NCI-H187 (cell line): ENCODE data around the gene MPP3.

ENCODE experiments used
- DNase-seq, 2 experiments: peaks; one replicate each; lab custom pipeline; 2025; lab: John Stamatoyannopoulos, UW

Gene MPP3

GRCh38 chr17:43861960-43862359, 29.0 kb upstream of the MPP3 start:
- no peak for DNase-seq

GRCh38 chr17:43860927-43861622, 28.1 kb upstream of the MPP3 start:
- DNase-seq, result no peak

GRCh38 chr17:43860077-43860725, 27.3 kb upstream of the MPP3 start:
- DNase-seq, result no peak

- no peak for DNase-seq
These were observed 25.1 kb upstream of the MPP3 start for GRCh38 chr17:43857957-43858600.

- no peak for DNase-seq
These were observed 24.2 kb upstream of the MPP3 start for GRCh38 chr17:43857141-43857540.

- DNase-seq, result no peak
These were observed 23.2 kb upstream of the MPP3 start for GRCh38 chr17:43856141-43856540.

- DNase-seq, result no peak
These were observed 22.1 kb upstream of the MPP3 start for GRCh38 chr17:43855061-43855460.

GRCh38 chr17:43854498-43854897, 21.6 kb upstream of the MPP3 start:
- DNase-seq, result no peak

GRCh38 chr17:43853546-43853945, 20.6 kb upstream of the MPP3 start:
- no peak for DNase-seq

- no peak for DNase-seq
These were observed 19.6 kb upstream of the MPP3 start for GRCh38 chr17:43852571-43852970.

GRCh38 chr17:43849116-43849515, 16.2 kb upstream of the MPP3 start:
- no peak for DNase-seq

- no peak for DNase-seq
These were observed 15.7 kb upstream of the MPP3 start for GRCh38 chr17:43848601-43849000.

- no peak for DNase-seq
These were observed 14.0 kb upstream of the MPP3 start, which contains the start of gene CD300LG for GRCh38 chr17:43846963-43847371. TSS of gene CD300LG (plus strand) at chr17:43847176. CDS start at chr17:43847217, 41 bp downstream.

GRCh38 chr17:43846221-43846712, 13.3 kb upstream of the MPP3 start:
- DNase-seq, result peak; percentile 22 to 51

GRCh38 chr17:43845766-43846165, 12.8 kb upstream of the MPP3 start:
- DNase-seq, result no peak

GRCh38 chr17:43844241-43844640, 11.3 kb upstream of the MPP3 start:
- no peak for DNase-seq

- no peak for DNase-seq
These were observed 10.0 kb upstream of the MPP3 start for GRCh38 chr17:43842975-43843325.

- DNase-seq, result peak in 1 of 2 experiments; percentile 46
These were observed 9.4 kb upstream of the MPP3 start for GRCh38 chr17:43842091-43842974.

GRCh38 chr17:43841282-43841681, 8.3 kb upstream of the MPP3 start:
- no peak for DNase-seq

GRCh38 chr17:43840814-43841213, 7.9 kb upstream of the MPP3 start:
- no peak for DNase-seq

- DNase-seq, result peak; percentile 72 to 73
These were observed 6.7 kb upstream of the MPP3 start for GRCh38 chr17:43839670-43840108.

- no peak for DNase-seq
These were observed 1.2 kb upstream of the MPP3 start for GRCh38 chr17:43834106-43834505.
